A673 (cell line): ENCODE results near the gene SLC35G1.

Experiments used
- CTCF ChIP-seq: fragments of 300-800, 200-600 bp; sonication (generic); conservative IDR thresholded peaks from 2 replicates; pipeline ENCODE4 v1.5.1; 2017; ENCODE audit warnings: low read depth, mild to moderate bottlenecking, antibody characterized with exemption, low read length, moderate library complexity, mixed read lengths
- EZH2 ChIP-seq: fragments of 200-600 bp; sonication (generic); IDR thresholded peaks from 2 replicates; pipeline ENCODE4 v1.6.1; 2017; ENCODE audit warnings: borderline replicate concordance, low read depth, mild to moderate bottlenecking, mixed read lengths, antibody characterized with exemption, low read length; ENCODE audit not compliant: poor library complexity, severe bottlenecking

GRCh38 chr10:93945819-93946218, 52.0 kb downstream of the SLC35G1 start:
- TF ChIP-seq CTCF (no peak), EZH2 (no peak)
